Measurements from ENCODE around the gene OTUD5.
A peak's percentile ranks its signal among the peaks of the same experiment; 100 is the strongest.

OTUD5 gene

DNA sequence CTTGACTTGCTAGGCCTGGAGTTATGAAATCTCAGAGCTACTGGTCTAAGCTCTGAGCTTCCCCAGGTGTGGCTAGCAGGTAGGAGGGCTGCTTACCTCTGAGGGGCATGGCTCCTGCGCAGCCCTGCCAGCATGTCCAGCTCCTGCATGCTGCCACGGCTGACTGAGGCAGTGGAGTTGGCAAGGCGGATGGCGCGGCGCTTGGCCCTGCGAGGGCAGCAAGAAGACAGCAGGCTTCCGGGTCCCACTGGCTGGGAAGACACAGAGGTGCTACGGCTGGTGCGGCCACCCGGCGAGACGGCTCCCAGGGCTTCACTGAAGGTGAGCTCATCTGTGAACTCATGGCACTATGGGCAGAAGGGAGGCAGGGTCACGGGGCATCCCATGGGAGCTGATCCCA lies 8.6 kb upstream of the OTUD5 start:
- TF ChIP-seq, protein P1, sequence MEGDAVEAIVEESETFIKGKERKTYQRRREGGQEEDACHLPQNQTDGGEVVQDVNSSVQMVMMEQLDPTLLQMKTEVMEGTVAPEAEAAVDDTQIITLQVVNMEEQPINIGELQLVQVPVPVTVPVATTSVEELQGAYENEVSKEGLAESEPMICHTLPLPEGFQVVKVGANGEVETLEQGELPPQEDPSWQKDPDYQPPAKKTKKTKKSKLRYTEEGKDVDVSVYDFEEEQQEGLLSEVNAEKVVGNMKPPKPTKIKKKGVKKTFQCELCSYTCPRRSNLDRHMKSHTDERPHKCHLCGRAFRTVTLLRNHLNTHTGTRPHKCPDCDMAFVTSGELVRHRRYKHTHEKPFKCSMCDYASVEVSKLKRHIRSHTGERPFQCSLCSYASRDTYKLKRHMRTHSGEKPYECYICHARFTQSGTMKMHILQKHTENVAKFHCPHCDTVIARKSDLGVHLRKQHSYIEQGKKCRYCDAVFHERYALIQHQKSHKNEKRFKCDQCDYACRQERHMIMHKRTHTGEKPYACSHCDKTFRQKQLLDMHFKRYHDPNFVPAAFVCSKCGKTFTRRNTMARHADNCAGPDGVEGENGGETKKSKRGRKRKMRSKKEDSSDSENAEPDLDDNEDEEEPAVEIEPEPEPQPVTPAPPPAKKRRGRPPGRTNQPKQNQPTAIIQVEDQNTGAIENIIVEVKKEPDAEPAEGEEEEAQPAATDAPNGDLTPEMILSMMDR (conservative IDR thresholded peaks at IDR 0.05) = no peak
- no peak for TF ChIP-seq ZFX (IDR thresholded peaks at IDR 0.05)
- H3K27ac ChIP-seq = no peak overlapping the region

DNA sequence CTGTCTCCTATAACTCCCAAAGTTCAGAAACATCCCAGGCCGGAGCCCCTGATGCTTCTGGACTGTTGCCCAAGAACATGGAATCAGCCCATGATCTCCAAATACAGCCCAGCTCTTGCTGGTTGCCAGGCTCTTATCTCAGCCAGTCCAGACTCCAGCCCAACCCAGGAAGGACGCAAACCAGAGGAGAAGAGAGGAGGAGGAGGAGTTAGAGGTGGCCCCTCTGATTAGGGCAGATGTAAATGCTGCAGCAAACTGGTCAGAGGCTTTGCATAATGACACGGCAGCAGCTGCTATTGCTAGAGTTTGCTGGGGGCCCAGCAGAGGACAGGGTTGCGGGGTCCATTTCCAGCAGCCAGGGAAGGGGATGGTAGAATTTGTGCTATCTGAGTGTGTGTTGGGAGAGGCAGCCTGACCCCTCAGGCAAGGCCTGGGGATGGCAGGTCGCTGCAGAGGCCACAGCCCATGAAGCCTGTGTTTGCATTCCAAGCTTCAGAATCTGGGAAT lies 4.2 kb upstream of the OTUD5 start:
- TF ChIP-seq, protein P1 (conservative IDR thresholded peaks at IDR 0.05) = no peak
- no peak for TF ChIP-seq ZFX (IDR thresholded peaks at IDR 0.05)
- no peak overlapping the region for H3K27ac ChIP-seq

DNA sequence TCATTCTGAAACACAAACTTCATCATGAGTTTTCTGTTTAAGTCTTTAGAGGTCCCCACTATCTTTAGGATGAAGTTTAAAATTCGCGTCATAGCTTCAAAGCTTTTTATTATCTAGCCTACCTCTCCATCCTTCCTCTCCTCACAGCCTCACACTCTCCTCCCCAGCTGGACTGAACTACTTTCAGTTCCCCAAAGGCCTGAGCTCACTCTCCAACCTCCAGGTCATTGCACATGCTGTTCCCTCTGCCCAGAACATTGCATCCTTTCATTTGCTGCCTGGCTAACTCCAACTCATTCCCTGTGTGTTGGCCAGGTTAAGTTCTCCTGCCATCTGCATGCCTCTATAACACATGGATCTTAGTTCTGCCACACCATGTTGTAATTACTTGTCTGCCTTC lies 2.9 kb upstream of the OTUD5 start:
- no peak overlapping the region for H3K27ac ChIP-seq
- TF ChIP-seq ZFX (IDR thresholded peaks at IDR 0.05) = no peak
- TF ChIP-seq, protein P1 (conservative IDR thresholded peaks at IDR 0.05) = no peak

DNA sequence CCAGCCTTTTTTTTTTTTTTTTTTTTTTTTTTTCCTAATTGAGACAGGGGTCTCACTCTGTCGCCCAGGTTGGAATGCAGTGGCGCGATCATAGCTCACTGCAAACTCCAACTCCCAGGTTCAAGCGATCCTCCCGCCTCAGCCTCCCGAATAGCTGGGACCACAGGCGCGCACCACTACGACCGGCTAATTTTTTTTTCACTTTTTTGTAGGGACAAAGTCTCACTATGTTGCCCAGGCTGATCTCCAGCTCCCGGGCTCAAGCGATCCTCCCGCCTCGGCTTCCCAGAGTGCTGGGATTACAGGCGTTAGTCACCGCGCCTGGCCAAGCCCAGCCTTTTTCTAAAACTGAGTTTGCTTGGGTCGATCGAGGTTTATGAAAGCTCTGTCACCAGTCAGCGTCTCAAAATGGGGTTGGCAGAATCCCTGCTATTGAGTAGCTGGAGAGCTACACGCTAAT lies 1.3 kb upstream of the OTUD5 start:
- TF ChIP-seq, protein P1 (conservative IDR thresholded peaks at IDR 0.05) = no peak
- no peak for TF ChIP-seq ZFX (IDR thresholded peaks at IDR 0.05)
- H3K27ac ChIP-seq = peak overlapping the region; percentile 88

DNA sequence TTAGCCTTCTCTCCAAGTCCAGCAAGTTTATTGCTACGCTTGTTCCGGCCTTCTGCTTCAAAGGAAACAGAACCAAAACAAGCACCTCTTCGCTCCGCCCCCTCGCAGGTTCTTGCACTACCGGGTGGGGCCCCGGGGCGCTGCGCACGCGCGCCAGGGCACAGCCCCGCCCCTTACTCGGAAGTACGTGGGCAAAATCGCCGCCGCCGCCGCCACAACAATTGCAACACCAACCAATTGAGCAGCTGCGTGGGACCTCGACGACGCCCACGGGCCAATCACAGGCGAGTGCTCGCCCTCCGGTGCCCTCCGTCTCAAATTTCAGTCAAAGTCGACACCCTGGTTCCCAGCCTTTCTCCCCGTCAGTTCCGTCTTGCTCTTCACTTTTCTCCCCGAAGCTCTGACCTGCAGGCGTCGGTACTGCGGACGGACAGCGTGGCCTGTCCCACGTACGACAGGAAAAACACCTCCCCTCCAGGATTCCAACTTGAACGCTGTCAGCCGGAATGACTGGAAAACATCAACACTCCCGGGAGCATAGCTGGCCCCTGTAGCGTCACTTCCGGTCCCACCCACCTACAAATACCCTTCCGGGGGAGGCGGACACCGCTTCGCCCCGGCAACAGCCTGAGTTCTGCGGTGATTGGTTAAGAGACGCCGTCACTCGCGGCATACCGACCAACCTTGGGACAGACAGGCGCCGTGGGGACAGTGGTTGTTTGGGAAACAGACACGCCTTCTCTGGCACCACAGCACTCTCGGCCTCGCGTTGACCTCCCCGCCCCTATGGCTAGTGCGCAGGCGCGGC lies 624 bp upstream of the OTUD5 start:
- no peak for TF ChIP-seq ZFX (IDR thresholded peaks at IDR 0.05)
- TF ChIP-seq, protein P1 (conservative IDR thresholded peaks at IDR 0.05) = no peak
- peak overlapping the region; percentile 88 for H3K27ac ChIP-seq

DNA sequence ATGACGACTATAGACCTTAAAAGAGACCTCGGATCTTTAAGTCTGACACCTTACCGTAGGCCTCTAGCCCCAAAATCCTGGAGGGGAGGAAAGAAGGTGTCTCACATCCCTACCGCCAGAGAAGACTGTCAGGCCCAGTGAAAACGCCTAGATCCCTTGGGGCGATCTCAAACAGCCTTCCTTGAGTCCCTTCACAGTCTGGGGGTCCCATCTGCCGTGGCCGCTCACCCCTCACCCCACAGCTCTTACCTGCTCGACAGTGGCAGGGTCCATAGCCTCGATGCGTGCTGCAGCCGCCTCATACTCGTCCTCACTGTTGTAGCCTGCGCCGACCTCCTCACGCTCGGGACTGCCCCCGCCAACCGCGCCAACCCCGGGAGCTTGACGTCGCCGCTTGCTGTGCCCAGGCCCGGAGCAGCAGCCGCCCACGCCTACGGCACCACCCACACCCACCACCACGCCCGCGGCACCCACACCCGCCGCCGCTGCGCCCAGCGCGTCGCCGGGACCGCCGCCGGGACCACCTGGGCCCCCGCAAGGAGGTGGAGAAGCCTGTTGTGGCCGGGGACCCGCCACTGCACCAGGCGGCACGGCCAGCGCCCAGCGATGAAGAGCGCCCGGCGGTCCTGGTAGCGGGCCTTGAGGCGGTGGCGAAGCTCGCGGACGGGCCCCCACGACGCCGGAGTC lies 536 bp downstream of the OTUD5 start:
- TF ChIP-seq ZFX (IDR thresholded peaks at IDR 0.05) = no peak
- TF ChIP-seq, protein P1 (conservative IDR thresholded peaks at IDR 0.05) = no peak
- H3K27ac ChIP-seq = peak overlapping the region; percentile 88

DNA sequence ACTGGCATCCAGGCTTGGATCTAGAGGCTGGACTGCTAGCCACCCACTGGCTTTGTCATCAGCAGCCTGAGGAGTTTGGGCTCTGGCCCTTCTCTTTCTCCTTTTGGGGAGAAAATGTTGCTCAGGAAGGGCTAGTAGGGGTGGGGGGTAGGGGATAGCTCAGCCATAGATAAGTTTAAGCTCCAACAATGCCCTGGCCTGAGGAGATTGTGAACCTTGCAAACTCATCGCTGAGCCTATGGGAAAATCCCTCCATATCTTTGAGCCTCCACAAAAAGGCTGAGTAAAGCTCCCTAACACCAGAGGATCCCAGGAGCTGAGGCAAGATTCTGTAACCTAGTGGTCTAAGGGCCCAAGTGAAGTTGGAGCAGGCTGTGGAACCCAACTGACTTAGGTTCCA lies 8.8 kb downstream of the OTUD5 start:
- no peak overlapping the region for H3K27ac ChIP-seq
- no peak for TF ChIP-seq ZFX (IDR thresholded peaks at IDR 0.05)
- TF ChIP-seq, protein P1 (conservative IDR thresholded peaks at IDR 0.05) = no peak

Data from C4-2B (cell line).